NCI-H446 (cell line): Measurements from ENCODE around the gene GDPD5.

Source experiments
- DNase-seq, 2 experiments: peaks; one replicate each; lab custom pipeline; 2025; lab: John Stamatoyannopoulos, UW

GDPD5 gene

GRCh38 chr11:75492181-75492820 lies 33.4 kb downstream of the GDPD5 start:
- DNase-seq = no peak

DNA sequence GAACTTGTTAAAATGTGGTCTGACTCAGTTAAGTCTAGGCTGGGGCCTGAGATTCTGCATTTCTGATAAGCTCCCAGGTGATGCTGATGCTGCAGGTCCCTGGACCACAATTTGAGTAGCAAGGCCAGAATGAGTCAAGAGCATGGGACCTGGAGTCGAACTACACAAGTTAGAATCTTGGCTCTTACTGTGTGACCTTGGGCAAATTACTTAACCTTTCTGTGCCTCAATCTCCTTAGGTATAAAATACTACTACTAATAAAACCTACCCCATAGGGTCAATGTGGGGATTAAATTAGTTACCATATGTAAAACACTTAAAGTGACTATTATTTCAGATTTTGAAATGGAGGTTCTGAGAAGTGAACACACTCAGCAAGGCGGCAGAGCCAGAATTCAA lies 34.3 kb downstream of the GDPD5 start:
- DNase-seq = no peak

DNA sequence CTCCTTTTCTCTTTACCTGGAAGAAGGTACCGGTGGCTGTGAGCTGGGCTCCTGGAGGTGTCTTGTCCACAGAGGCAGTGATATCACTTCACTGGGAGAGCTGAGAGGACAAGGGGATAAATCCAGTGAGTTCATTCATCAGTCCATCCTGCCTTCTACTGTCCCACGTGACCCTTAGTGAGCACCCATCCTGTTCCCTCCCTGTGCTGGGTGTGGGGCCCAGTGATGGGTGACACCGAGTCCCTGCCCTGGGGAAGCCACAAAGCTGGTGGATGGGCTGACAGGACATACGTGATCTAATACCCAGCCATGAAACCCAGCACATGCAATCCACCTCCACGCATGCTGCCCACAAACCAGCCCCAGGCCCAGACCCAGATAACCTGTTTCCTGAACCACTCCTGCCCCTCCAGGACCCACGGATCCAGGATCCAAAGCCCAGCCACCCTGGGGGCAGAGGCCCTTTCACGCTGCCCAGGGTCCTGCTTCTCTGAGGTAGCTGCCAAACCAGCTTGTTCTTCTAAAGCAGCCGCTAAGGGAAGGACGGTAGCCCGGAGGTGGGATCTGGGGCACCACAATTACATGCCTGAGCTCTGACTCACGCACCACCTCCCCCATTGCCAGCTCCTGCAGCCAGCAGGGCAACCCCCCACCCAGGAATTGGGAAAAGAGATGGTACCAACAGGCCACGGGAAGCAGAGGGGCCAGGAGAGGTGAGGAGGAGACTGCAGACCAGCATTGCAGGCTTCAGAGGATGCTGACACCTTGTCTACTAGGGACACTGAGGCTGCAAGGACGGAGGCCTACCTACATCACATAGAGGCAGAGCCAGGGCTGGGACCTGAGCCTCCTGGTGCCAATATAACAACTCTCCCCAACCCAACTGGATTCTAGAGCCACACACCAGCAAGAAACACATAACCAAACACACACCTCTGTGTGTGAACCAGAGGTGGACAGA lies 35.2 kb downstream of the GDPD5 start:
- no peak for DNase-seq

GRCh38 chr11:75487365-75487764 lies 38.4 kb downstream of the GDPD5 start:
- peak in 1 of 2 experiments; percentile 11 for DNase-seq

DNA sequence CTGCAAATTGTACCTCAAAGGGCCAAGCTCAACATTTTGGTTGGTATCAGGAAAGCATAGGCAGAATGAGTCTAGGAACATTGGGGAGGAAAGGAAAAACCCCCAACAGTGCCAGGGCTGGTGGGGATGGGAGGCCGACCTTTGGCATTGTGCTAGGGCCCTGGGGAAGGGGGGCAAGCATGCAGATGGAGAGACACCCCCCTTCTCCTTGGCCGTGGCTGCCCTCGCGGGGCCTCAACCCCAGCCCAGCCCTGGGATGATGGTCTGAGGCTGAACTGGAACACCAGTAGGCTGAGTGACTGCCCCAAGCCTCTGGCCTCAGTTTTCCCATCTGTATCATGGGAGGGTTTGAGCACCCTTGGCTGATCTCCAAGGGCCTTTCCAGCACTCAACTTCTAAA lies 40.0 kb downstream of the GDPD5 start:
- DNase-seq = no peak

DNA sequence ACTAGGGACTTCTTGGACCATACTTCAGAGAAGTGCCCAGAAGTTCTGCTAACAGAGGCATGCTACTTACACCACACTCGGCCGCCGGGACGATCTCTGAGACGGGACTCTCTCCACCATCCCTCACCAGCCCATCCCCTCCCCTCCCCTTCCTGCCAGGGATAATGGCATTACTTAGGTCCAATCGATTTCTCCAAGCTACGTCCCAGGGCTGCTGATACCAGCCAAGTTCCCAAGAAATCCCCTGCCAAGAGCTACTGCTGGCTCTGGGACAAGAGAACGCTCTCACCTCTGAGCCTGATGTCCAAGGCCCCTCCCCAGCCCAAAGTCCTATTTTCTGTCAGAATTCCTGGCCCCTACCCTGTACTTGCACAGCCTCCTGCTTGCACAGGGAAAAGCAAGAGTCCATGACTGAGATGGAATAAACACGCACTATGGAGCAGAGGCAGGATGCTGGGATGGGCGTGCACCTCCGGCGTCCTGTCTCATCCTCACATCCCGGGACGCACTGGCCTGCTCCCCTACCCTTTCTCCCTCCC lies 42.7 kb downstream of the GDPD5 start:
- DNase-seq = peak in 1 of 2 experiments; percentile 41

- no peak for DNase-seq
These were observed 43.7 kb downstream of the GDPD5 start for GRCh38 chr11:75481922-75482606.

DNA sequence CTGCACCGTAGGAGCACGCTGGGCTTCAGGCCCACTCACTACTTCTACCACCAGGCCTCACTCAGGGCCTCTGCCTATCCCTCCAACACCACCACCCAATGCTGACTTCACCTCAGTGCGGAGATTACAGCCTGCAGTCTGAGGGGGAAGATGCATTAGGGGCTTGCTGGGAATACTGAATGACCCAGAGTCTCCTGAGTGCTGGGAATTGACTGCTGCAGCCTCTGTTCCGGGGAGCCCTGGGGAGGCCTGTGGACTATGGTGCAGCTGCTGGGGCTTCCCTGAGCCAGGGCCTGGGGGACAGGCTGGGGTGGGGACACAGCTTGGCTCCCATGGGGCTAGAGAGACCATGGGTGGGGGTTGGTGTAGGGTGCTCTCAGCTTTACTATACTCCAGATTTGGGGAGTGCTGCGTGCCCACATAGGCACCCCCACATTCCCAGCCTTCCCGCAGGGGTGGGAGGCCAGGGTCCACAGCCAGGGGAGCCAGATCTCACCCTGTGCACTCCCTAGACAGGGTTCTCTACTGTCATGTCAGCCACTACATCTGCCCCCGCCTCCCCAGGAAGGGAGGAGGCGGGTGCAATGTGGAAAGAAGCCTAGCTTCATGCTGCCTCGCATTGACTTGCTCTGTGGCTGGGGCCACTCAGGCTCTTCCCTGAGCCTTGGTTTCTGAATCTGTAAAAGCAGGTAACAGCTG lies 44.4 kb downstream of the GDPD5 start:
- no peak for DNase-seq

DNA sequence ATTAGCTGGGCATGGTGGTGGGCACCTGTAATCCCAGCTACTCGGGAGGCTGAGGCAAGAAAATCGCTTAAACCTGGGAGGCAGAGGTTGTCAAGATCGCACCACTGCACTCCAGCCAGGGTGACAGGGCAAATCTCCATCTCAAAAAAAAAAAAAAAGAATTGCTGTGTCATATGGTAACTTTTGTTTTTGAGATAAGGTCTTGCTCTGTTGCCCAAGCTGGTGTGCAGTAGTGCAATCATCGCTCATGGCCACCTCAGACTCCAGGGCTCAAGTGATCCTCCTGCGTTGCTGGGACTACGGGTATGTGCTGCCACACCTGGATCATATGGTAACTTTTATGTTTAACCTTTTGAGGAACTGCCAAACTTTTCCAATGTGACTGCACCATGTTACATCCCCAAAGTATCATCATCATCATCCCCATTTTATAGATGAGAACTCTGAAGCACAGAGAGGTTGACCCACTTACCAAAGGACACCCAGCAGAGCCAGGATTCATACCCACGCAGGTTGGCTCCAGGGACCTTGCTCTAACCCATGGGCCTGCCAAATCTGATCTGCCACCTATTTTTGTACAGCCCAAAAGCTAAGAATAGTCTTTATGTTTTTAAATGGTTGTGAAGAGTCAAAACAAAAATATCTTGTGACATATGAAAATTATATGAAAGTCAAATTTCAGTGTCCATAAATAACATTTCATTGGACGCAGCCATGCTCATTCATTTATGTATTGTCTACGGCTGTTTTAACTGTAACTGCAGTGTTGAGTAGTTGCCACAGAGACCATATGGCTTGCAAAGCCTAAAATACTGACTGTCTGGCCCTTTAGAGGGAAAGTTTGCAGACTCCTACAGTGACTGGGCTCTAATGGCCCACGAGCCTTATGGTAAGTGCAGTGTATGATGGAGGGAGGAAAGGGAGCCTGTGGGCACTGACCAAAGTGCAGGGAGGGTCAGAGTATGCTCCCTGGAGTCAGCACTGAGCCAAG lies 45.3 kb downstream of the GDPD5 start:
- DNase-seq = peak; percentile 17 to 38

DNA sequence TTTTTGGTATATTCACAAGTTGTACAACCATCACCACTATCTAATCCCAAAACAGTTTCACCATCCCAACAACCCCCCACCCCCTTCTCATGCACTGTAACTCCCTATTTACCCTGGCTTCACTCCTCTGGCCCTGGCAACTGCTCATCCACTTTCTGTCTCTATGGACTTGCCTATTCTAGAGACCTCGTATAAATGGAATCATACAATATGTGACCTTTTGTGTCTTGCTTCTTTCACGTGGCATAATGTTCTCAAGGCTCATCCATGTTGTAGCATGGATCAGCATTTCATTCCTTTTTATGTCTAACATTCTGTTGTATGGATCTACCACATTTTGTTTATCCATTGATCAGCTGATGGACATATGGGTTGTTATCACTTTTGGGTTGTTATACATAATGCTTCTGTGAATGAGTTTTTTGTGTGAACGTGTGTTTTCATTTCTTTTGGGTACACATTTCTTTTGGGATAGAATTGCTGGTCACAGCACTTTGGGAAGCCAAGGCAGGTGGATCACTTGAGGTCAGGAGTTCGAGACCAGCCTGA lies 46.1 kb downstream of the GDPD5 start:
- DNase-seq = no peak

GRCh38 chr11:75478783-75479596 lies 46.8 kb downstream of the GDPD5 start:
- no peak for DNase-seq

DNA sequence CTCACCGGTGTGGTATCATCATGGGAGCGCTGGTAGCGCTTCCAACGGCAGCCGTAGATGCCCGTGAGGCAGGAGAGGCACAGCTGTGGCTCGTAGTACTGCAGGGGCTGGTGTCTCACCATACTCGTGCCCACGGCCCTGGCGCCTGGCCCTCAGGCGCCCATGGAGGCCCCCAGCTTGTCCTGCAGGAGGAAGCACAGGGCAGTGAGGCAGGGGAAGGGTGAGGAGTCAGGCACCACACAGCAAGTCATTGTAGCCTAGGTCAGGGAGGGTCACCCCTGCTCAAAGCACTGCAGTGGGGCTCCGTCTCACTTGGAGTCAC lies 48.2 kb downstream of the GDPD5 start:
- DNase-seq = no peak

DNA sequence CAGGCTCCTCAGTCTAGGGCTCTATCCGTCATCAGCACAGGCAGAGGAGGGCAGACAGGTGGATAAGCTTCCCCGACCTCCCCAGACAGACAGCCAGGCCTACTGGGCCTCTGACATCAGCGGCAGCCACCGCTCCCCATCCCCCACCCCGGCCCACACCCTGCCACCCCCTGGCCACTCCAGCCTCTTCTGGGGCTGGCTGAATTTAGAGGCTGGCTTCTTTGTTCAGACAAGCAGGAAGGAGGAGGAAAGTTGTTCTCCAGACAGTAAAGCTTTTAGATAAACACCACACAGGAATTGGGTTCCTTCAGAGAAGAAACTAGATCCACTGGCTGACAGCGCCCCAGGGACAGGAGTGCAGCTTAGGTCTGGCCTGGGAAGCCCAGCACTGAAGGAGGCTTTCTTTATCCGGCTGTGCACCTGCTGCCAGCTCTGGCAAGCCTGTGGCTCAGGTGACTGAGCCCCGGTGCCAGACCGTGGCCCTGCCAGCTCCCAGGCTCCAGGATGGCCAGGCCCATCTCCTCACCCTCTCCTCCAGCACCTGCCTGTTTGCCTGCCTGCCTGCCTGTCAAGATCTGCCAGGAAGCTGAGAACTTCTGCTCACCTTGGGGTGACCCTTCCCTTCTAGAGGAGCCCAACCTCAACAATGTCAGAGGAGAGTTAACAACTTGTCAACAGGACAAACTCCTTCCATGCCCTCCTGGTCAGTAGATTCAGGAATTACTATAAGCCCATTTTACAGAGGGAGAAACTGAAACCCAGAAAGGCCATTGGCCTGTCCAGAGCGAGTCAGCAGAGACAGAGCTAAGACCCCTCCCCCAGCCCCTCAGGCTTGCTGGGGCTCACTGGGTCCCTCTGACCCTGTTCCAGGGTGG lies 48.8 kb downstream of the GDPD5 start:
- no peak for DNase-seq

GRCh38 chr11:75475767-75476650 lies 49.7 kb downstream of the GDPD5 start:
- DNase-seq = peak in 1 of 2 experiments; percentile 41

DNA sequence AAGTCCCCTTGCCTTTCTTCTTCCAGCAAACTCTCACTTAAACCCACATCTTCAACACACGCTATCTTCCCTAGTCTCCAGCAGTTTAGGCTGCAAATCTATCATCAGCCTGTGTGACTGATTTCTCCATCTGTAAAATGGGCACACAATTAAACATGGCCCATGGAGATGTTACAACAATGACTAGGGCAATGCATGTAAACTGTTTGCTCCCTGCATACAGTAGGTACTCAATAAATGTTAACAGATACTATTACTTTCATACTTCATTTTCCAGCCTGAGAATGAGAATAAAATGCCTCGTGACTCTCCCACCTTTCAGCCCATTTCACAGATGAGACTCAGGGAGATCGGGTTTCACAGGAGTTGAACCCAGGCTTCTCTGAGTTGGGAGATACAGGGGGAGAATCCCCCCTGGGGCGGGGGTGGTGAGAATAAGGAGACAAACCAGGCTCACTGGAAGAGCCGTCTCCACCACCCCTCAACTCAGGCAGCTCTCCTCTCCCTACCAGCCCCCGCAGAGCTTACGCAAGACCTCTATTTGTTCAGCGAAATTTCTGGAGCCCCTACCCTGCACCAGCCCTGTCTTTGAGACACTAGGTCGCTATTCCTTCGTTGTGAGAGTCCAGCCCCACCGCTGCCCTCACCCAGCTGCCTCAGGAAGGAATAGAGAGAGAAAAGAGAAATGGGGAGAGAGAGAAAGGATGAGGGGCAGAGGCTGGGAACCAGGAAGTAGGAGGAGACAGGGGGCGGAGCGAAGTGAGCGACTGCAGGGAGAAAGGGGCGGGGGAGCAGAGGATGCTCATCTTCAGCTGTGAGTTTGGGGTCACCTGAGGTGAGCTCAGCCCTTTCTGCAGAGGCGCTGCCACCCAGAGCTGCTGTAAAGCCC lies 50.6 kb downstream of the GDPD5 start:
- no peak for DNase-seq

- DNase-seq = no peak
These were observed 51.5 kb downstream of the GDPD5 start for GRCh38 chr11:75474240-75474639.
